SK-MEL-5 (cell line): ENCODE measurements around the gene GLYAT. TPM values are rescaled to one million over a fixed set of nuclear protein-coding genes. Genes with fewer than 3 reads are reported as not detected.

ENCODE experiments used
- DNase-seq: peaks from one replicate; pipeline ENCODE4 v3.0.0-alpha.2; 2016; ENCODE audit warnings: low read depth, low spot score
- in situ Hi-C: cut with HindIII; loops from 2 replicates; pipeline ENCODE4 v1.10.0; 2016; ENCODE audit warnings: low sequenced_read_pairs, high pct_unique_total_duplicates, low pct_unique_long_range_greater_than_20kb
- total RNA-seq: library from RNA; depleted of rRNA; stranded (reverse); fragments of >200 nt; shearing (Covaris generic); gene quantifications from 2 replicates; pipeline ENCODE4 v1.2.3, GENCODE V29; 2014

The GLYAT gene
- total RNA-seq, 1 experiment from 2014 or later: not detected

DNA sequence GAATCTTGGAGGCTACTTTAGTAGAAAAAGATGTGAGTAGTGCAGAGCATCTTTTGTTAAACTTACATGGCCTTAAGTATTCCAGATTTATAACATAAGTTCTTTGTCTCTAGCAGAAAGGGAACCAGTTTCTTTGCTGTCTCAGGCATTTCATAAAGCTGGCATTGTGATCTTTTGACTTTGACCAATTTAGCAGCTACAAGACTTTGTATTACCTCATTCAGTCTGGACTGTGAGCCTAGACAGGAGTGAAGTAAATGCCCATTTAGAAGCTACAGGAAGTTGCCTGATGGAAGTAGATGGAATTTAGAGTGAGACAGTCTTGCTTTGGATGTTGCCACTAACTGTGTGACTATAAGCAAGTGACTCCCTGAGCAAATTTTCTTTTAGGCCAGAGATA, 25.7 kb upstream of the GLYAT start:
- in situ Hi-C loops: no loop called here

DNA sequence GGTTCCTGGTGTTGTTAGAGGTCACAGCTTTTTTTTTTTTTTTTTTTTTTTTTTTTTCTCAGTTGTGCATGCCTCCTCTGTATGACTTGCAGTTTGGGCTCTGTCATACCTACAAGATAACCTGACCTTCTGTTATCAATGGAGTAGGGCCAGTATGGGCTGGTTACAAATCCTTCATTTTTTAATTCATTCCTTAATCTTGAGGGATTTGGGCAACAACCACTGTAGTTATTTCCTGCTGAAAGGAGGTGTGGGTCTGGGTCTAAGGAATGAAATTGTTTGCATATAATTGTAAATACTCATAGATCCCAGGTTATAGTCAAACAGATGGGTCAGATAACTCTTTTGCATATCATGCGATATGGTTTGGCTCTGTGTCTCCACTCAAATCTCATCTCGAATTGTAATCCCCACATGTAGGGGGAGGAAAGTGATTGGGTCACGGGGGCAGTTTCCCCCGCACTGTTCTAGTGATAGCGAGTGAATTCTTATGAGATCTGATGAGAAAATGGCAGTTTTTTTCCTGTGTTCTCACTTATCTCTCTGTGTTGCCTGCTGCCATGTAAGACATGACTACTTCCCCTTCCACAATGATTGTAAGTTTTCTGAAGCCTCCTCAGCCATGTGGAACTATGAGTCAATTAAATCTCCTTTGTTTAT, 14.1 kb upstream of the GLYAT start:
- no peak for DNase-seq
- in situ Hi-C loops: no loop called here

More for the DNA sequence above, 25.7 kb upstream of the GLYAT start:
- peak; percentile 4 for DNase-seq

DNA sequence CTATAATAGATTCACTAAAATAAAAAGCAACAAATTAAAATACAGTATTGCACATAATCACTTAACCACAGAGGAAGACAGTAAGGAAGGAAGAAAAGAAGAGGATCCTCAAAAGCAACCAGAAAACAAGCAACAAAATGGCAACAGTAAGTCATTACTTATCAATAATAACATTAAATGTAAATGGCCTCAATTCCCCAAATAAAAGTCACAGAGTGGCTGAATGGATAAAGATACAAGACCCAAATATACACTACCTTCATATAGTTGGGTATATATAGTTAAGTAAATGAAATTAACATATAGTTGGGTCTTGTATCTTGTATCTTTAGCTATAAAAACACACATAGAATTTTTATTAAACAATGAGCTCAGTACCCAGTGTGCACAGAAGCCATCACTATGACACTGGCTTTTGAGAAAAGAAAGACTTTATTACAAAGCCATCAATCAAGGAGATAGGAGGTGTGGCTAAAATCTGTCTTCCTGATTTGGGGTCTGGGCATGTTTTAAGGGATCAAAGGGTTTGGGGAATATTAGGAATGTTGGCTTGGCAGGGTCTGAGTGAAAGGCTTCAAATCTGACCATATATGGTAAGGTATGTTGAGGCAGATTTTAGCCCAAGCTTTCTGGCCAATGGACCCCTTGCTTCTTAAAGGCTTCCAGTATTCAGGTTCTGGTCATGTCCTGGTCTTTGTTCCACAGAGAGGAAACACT, 13.4 kb upstream of the GLYAT start:
- in situ Hi-C loops: no loop called here
- DNase-seq: no peak

DNA sequence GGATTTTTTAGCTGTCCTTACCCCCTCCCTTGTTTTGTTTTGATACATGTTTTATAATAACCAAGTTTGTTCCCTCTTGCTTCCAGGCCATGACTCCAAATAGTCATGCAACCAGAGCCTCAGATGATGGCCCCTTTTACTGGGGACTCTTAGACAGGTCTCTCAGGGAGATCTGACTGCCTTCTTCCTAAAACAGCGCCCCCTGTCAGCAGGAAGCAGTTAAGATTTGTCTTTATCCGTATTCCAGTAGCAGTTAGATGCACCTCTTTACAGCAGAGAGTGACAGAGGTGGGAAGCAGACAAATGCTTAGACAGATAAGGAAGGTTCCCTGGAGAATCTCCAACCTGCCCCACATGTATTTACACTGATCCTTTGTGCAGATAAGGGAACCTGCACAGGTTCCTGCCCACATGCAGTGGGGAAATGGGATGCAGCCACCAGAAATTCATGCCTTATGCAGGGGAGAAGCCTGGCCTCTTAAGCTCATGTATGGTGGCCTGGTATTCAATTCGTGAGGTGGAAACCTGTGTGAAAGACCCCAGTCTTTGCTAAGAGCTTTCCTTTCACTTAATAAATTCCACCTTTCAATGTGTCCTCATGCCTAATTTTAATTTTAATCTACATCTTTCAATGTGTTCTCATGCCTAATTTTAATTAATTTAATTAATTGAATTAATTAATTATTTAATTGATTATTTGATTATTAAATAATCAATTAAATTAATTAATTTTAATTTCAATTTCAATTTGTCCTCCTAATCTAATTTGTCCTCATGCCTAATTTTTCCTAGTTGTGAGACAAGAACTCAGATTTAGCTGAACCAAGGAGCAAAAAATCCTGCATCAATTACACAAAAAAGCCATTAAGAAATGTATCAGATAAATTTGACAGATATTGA, 11.5 kb upstream of the GLYAT start:
- in situ Hi-C loops: no loop called here
- no peak for DNase-seq

DNA sequence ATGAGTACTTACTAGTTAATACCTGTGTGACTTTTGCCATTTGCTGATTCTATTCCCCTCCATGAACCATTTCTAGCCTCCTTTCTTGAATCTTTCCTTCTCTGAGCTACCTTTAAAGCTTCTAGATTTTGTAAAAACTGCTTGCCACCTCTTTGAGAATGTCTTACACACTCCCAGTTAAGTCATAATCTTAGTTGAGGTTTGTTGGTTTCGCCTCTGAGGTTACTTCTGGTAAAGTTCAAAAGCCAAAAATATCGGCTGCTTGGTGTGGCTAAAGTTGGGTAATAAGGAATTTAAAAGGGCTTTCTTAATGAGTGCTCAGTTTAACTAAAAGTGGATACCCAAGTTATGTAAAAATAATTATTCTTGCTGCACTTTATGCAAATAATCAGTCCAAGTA, 10.4 kb upstream of the GLYAT start:
- in situ Hi-C loops: no loop called here
- no peak for DNase-seq

DNA sequence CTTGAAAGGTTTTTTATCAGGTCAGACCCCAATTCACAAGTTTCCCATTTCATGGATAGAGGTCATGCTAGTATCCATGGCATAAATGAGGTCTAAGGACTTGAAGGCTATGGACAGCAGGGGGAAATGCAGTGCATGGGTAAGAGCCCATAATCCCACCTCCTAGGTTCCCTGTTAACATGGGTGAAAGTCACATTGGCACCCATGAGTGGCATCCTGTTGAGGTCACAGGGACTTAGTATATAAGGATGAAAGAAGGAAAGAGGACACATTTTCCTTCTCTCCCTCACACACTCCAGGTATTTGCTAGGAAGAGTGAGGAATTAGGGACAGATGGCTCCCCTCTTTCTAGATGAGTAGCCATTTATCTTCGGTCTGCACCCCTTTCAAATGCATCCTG, 9.4 kb upstream of the GLYAT start:
- in situ Hi-C loops: no loop called here
- no peak for DNase-seq

DNA sequence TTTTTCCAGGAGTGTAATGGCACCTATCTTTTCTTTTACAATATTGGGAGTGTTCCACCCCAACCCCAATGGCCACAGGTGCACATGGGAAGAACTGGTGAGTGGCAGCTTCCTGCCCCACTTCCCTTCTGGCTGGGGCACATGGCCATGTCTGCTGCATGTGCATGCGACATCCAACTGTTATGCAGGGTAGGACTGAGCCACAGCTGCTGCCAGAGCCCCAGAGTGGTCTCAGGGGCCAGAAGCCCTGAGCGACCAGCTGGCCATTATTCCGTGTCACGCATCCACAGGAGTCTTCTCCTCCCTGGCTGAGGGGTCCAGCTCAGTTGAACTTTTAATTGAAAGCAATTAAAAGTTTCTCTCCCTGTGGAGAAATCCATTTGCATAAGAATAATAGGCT, 8.7 kb upstream of the GLYAT start:
- in situ Hi-C loops: no loop called here
- no peak for DNase-seq

DNA sequence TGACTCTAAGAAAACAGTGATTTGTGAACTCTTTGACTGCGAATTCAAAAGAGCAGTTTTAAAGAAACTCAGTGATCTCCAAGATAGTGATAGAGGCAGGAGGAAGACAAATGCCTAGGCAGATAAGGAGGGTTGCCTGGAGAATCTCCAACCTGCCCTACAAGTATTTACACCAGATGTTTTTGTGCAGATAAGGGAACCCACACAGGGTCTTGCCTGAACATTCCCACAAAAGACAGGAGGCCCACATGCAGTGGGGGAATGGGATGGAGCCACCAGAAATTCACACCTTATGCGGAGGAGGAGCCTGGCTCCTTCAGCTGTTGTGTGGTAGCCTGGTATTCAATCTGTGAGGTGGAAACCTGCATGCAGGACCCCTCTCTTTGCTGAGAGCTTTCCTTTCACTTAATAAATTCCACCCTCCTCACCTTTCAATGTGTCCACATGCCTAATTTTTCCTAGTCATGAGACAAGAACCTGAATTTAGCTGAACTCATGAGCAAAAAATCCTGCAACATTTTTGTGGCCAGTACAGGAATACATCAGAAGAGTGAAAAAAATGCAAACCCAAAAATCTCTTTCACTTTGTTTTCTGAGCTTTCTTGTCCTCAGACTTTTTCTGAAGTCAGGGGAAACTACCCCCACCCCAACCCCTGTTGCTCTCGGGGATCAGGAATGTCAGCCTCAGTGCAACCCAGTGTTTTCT, 8.1 kb upstream of the GLYAT start:
- no peak for DNase-seq
- in situ Hi-C loops: no loop called here

DNA sequence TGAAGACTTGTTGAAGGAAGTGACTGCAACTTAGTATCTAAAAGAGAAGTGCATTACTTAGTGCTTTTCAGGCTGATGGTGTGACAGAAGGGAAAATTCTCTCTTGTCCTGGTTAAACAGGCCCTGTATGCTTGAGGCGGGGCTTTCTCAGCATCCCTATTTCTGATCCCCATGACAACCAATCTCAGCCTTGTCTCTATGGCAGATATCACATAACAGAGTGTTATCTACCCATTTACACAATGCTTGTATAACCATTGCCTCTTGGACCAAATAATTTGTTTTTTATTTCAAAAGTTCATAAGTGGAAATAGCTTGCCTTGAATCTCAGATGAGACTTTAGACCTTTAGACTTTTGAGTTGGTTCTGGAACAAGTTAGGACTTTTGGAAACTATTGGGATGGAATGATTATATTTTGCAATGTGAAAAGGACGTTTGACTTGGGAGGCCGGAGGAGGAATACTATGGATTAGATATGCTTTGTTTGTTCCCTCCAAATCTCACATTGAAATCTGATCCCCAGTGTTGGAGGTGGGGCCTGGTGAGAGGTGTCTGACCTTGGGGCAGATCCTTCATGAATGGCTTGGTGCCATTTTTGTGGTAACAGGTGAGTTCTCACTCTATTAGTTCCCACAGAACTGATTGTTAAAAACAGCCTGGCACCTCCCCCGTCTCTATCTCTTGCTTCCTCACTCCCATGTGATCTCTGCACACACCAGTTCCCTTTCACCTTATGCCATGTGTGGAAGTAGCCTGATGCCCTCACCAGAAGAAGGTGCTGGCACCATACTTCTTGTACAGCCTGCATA, 3.1 kb upstream of the GLYAT start:
- no peak for DNase-seq
- in situ Hi-C loops: no loop called here

DNA sequence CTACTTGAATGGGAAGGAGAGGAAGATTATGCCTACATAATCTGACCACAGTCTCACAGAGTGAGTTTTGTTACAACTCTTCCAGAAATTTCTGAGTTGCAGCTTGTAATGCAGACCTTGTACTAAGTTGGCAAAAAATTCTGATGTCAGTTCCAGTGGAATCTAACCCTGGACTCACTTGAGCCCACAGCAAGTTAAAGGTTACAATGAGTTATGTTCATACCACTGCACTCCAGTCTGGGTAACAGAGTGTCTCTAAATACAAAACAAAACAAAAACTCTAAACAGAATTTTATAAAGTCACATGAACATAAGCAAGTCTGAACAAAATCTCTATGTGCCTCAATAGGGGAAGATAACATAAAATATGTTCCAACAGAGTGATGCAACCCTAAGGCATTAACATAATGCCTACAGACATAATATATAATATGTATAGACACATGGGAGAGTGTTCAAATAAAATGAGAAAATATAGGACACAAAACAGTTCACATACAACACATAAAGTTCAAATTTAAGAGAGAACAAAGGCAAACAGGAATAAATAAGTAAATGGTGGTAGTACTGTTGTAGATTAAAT, 1.1 kb downstream of the GLYAT start:
- in situ Hi-C loops: no loop called here
- DNase-seq: no peak

DNA sequence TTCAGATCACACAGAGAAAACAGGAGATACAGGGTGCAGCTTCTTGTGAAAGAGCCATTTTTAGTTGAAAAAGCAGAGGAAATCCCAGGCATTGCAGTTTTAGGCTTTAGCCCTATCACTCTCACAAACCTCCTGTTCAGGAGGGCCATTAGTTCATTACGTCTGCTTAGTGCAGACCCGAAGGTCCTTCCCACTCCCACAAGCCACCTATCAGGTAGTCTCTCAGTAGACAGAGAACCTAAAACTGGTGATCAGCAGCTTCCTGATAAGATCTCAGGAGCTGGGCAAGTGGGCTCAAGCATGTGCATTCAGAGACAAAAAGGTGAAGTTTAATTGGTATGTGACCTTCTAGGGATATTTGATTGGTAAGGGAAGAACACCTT, 4.3 kb downstream of the GLYAT start:
- in situ Hi-C loops: no loop called here
- DNase-seq: no peak

DNA sequence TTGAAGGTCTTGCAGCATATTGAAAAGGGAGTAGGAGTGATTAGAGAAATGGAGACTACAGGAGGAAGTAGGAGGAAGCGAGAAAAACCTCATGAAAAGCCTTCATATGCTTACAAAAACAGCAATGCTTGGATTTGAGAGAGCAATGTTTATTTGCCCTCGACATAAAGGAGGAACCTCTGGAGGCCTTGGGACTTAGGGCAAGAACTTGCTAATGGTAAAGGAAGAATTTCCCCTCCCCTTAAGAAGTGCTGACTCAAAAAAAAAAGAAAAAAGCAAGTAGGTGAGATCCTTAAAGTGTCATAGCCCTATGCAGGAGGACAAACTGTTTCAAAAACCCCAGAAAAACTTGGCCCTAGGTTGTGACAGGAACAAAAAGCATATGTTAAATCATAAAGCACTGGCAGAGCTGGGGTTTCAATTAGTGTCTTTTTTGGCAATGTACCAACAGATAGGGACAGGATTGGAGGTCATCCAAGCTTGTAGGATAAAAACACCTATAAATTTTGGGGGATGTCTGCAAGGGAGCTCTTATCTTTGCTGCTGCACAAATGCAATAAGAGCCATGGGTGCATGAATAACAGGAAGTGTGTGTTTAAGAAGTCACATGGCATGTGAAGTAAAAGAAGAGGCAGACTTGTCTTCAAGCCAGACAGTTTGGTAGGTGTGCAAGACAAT, 4.9 kb downstream of the GLYAT start:
- no peak for DNase-seq
- in situ Hi-C loops: no loop called here

DNA sequence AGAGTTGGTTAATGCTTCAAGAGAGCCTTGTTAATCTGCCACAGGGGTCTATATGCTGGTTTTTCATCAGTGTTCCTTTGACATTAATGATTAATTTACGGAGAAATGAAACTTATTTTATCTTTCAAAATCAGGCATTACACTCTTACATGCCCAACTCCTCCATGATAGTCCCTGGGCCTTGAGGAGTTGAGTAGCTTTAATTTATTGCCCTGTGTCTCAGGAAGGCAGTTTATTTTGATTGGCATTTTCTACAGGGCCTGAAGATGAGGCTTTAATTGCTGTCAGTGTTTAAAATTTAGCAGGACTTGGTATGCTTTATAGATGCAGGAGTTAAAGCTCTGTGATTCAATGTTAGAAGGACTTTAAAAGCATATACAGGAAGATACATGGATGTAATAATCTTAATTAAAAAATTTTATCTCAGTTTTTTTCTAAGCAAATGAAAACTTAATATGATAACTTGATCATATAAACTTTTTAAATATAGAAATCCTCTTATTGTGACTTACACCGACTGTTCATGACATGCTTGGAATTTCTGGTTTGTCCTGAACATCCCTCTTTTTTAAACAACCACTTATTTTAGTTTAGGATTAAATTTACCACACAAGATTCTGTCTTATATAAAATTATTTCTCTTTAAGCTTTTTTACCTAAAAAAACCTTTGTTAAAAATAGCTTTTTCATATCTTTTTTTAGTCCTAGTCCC, 12.2 kb downstream of the GLYAT start:
- no peak for DNase-seq
- in situ Hi-C loops: no loop called here

DNA sequence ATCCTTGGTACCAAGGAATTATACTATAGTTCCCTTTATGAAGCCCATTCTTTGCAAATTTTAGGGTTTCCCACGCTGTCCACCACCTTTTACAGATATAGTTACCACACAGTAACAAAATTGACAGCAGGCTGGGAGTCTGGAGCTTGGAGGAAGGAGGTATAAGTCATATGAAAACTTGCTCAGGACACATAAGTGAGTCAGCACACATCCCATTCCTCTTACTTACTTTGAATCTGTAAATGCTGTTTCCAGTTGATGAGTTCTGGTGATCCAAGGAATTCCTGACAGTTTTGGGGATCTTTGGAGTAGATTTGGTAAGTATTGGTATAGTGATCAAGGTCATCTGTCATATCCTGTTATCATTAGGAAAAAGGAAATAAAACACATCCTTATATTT, 19.2 kb downstream of the GLYAT start:
- in situ Hi-C loops: no loop called here
- no peak for DNase-seq

DNA sequence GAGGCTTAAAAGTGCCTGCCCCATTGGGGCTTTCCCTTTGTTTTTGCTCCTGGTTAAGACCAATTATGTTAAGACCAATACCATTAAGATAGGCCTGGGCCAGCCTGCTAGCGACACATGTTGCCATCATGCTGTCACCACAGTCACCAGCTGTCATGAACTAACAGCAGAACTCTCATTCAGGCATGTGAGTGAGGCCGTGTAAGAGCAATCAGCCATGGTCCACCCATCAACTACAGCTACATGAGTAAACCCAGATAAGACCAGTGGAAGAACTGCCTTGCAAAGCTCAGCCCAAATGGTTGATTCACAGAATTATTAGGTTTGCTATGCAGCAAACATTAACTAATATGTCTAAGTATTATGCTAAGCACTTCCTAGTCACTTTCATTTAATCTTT, 19.9 kb downstream of the GLYAT start:
- DNase-seq: no peak
- in situ Hi-C loops: no loop called here

DNA sequence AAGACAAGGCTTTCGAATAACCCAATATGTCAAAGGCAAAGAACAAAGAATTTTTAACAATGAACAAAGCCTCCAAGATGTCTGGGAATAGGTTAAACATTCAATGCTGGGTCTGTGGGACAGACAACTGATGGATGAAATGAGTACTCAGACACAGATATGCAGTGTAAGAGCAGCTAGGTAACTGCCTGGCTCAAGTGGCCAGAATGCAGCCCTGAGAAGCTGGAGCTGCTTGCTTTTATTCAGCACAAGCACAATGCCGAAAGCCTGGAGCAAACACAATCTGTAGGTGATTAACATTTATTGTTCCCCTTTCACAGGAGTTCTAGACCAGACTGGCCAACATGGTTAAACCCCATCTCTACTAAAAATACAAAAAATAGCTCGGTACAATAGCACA, 24.0 kb downstream of the GLYAT start:
- in situ Hi-C loops: no loop called here
- no peak for DNase-seq
